IPS-18a (cell line): ENCODE measurements around the gene FAHD1.
"Not testable (repeated sequence)": the region's sequence is repeated elsewhere in the genome, so short reads cannot be mapped to it uniquely, and the experiment has no call there.

Experiments
- H3K27ac ChIP-seq: one replicate; pipeline ENCODE4 v1.5.1; 2013; ENCODE audit warnings: low read length
- H3K27me3 ChIP-seq: one replicate; pipeline ENCODE4 v1.6.1; 2013; ENCODE audit warnings: mild to moderate bottlenecking, low read length; ENCODE audit not compliant: control insufficient read depth, insufficient read depth
- H3K36me3 ChIP-seq: one replicate; pipeline ENCODE4 v1.6.1; 2013; ENCODE audit warnings: low read depth, low read length; ENCODE audit not compliant: control insufficient read depth
- H3K4me1 ChIP-seq: one replicate; pipeline ENCODE4 v1.6.1; 2013; ENCODE audit warnings: low read depth, low read length; ENCODE audit not compliant: control insufficient read depth
- H3K4me3 ChIP-seq: one replicate; pipeline ENCODE4 v1.5.1; 2013; ENCODE audit warnings: low read length
- H3K9ac ChIP-seq: one replicate; pipeline ENCODE4 v1.6.1; 2013; ENCODE audit warnings: mild to moderate bottlenecking, low read length, moderate library complexity
- H3K9me3 ChIP-seq: one replicate; pipeline ENCODE4 v1.6.1; 2013; ENCODE audit warnings: low read depth, low read length; ENCODE audit not compliant: control insufficient read depth

FAHD1 gene

DNA sequence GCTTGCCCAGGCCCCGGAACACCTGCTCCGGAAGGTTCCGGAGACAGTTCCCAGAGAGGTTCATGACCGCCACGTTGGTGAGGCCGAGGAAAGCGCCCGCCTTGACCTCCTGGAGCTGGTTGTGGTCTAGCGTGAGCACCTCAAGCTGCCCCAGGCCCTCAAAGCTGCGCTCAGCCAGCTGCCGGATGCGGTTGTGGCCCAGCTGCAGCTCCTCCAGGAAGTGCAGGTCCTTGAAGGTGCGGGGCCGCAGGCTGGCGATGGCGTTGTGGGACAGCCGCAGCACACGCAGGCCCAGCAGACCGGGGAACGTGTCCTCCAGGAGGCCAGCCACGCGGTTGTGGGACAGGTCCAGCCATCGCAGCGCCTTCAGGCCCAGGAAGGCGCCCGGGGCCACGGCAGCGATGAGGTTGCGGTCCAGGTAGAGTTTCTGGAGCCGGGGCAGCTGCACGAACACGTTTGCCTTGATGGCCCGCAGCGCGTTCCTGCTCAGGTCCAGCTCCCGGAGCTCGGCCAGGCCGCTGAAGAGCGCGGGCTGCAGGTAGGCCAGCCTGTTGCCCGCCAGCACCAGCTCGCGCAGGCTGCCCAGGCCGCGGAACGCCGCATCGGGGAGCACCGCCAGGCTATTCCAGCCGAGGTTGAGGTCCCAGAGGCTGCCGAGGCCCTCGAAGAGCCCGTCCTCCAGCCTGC, 35.6 kb upstream of the FAHD1 start:
- Histone ChIP-seq H3K4me3 (no peak overlapping the region), H3K9ac (no peak overlapping the region), H3K36me3 (peaks cover 9% of the 10 kb centered on the region), H3K9me3 (no peaks in the 10 kb centered on the region), H3K27ac (no peak overlapping the region), H3K4me1 (no peaks in the 10 kb centered on the region), H3K27me3 (no peaks in the 10 kb centered on the region)

- Histone ChIP-seq H3K9ac (no peak overlapping the region), H3K9me3 (no peaks in the 10 kb centered on the region), H3K4me3 (no peak overlapping the region), H3K36me3 (peaks cover 9% of the 10 kb centered on the region), H3K27ac (no peak overlapping the region), H3K4me1 (no peaks in the 10 kb centered on the region), H3K27me3 (no peaks in the 10 kb centered on the region)
Observed at GRCh38 chr16:1791943-1792812, 34.8 kb upstream of the FAHD1 start.

GRCh38 chr16:1792836-1793577, 34.0 kb upstream of the FAHD1 start:
- peaks cover 9% of the 10 kb centered on the region for H3K36me3 ChIP-seq

DNA sequence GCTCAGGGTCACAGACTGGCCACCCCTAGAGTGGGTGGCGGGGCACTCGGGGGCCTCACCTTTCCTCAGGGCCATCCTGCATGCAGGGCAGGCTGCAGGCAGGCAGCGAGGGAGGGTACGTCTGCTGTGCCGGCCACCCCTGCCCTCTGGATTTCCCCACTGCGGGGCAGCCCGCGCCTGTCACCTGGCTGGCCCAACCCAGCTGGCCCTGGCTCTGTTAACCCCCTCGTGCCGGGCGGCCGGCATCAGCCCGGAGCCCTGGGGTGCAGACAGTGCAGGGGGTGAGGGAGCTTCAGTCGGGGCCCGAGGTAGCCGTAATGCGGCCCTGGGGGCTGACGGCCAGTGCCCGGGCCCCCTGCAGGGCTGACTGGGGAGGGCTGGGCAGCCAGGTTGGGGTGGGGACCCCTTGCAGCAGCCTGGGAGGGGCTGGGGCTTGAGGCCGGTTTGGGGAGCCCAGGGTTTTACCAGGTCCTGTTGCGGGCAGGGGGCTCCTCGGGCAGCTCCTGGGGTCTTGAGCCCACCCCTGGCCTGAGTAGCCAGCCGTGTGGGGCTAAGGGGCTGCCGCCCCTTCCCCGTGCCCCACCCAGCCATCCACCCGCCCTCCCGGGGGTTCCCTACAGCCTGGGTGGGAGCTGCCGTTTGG, 33.3 kb upstream of the FAHD1 start, which contains the start of gene IGFALS:
TSS of gene IGFALS (minus strand) at position 128 of the 643 bp plus-strand sequence. CDS start at position 75, 53 bp downstream.
- Histone ChIP-seq H3K9me3 (peaks cover 8% of the 10 kb centered on the region), H3K27me3 (no peaks in the 10 kb centered on the region), H3K27ac (no peak within 1 kb of the TSS), H3K36me3 (peaks cover 6% of the 10 kb centered on the region), H3K4me1 (no peaks in the 10 kb centered on the region), H3K4me3 (no peak within 1 kb of the TSS), H3K9ac (no peak within 1 kb of the TSS)

More at GRCh38 chr16:1792836-1793577, 34.0 kb upstream of the FAHD1 start:
- H3K4me3 ChIP-seq, result no peak overlapping the region
- peaks cover 4% of the 10 kb centered on the region for H3K9me3 ChIP-seq
- H3K27me3 ChIP-seq, result no peaks in the 10 kb centered on the region
- H3K4me1 ChIP-seq, result no peaks in the 10 kb centered on the region
- no peak overlapping the region for H3K27ac ChIP-seq
- no peak overlapping the region for H3K9ac ChIP-seq

- Histone ChIP-seq H3K9me3 (peaks cover 11% of the 10 kb centered on the region), H3K27ac (no peak overlapping the region), H3K27me3 (no peaks in the 10 kb centered on the region), H3K4me1 (no peaks in the 10 kb centered on the region), H3K9ac (no peak overlapping the region), H3K36me3 (no peaks in the 10 kb centered on the region), H3K4me3 (no peak overlapping the region)
Observed at GRCh38 chr16:1794221-1794871, 32.7 kb upstream of the FAHD1 start.

DNA sequence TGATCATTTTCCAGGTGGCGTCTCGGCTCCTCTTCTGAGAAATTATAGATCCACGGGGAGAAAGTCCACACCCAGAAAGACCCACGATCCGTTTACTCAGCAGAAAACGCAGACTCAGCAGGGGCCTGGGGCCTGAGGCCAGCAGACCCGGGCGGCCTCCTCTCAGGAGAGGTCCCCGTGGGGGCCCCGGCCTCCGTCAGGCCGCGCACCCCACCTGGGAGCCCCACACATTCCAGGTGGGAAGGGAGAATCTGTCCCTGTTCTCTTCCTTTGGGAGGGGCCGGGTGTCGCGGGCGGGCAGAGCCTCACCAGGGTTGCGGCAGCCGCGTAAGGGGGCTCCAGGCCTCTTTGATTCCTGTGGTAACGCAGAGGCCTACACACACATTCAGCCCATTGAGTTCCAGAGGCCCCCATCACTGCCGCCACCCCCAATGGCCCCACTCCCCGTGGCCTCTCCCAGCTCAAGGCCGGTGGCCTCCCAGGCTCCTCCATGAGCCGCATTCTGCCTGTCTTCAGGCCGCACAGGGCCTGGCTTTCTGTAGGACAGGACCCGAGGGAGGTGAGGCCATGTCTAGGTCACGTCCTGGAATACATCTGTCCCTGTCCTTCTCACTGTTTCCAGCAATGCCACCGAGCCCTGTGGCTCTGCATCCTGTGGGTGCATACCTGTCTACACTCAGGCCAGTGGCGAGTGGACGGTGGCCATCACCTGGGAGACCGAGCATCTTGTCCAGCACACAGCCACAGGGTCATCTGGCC, 31.9 kb upstream of the FAHD1 start:
- Histone ChIP-seq H3K4me1 (no peaks in the 10 kb centered on the region), H3K9me3 (peaks cover 11% of the 10 kb centered on the region), H3K9ac (no peak overlapping the region), H3K36me3 (no peaks in the 10 kb centered on the region), H3K27ac (no peak overlapping the region), H3K4me3 (no peak overlapping the region), H3K27me3 (no peaks in the 10 kb centered on the region)

- not testable (repeated sequence) for H3K36me3 ChIP-seq, H3K27me3 ChIP-seq, H3K9ac ChIP-seq, H3K27ac ChIP-seq, H3K4me1 ChIP-seq, H3K4me3 ChIP-seq
- peaks cover 14% of the 10 kb centered on the region for H3K9me3 ChIP-seq
Observed at GRCh38 chr16:1799263-1799662, 27.7 kb upstream of the FAHD1 start.

DNA sequence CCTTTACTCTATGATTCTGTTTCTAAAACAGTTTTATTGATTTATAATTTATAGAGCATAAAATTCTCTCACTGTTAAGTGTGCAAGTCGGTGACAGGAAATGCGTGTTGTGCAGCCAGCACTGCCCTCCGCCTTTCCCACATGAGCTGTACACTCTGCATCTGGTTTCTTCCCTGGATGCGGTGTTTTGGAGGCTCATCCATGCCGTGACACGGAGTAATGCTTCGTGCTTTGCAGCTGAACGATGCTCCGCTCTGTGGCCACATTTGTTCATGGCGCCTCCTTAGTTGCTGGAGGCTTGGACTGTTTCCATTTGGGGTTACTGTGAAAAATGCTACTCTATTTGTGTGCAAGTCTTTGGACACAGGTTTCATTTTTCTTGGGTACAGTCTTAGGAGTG, 26.3 kb upstream of the FAHD1 start:
- H3K27me3 ChIP-seq, result no peaks in the 10 kb centered on the region
- no peak overlapping the region for H3K4me3 ChIP-seq
- no peak overlapping the region for H3K27ac ChIP-seq
- H3K9ac ChIP-seq, result no peak overlapping the region
- no peaks in the 10 kb centered on the region for H3K36me3 ChIP-seq
- H3K4me1 ChIP-seq, result no peaks in the 10 kb centered on the region
- H3K9me3 ChIP-seq, result peaks cover 14% of the 10 kb centered on the region

DNA sequence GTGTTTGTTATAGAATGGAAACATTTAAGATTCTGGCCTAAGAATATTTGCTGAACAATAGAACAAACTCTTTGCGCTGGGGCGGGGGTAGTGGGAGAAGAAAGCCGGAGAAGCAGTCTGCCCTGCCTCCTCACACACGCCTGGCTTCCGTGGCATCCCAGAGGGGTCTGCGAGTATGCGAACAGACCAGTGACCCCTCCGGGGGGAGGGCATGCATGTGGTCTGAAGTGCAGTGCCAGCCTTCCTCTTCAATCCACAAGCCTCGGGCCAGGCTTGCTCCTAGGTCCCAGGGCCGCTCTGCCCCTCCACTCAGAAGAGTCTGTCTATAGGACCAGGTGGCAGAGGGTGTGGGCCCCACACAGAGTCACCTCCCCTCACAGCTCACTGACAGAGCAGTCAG, 19.4 kb upstream of the FAHD1 start:
- no peaks in the 10 kb centered on the region for H3K4me1 ChIP-seq

DNA sequence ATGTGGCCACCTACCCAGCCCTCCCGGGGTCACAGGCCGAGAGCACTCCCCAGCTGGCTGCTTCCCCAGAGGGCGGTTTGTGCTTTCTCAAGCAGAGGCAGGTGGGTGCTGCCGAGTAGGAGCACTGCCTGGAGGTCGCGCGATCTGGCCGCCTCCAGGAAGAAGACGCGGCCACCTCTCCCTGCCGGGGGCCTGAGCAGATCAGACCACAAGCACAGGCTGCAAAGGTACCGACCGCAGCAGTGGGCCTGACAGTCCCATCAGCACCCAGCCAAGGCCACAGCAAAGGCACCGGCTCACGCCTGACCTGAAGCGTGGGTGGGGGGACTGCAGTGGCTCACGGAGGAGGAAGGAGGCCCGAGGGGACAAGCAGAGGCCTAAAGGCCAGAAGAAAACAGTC, 18.3 kb upstream of the FAHD1 start:
- H3K9ac ChIP-seq, result no peak overlapping the region
- H3K27me3 ChIP-seq, result no peaks in the 10 kb centered on the region
- H3K9me3 ChIP-seq, result no peaks in the 10 kb centered on the region
- no peak overlapping the region for H3K27ac ChIP-seq
- H3K4me1 ChIP-seq, result no peaks in the 10 kb centered on the region
- no peaks in the 10 kb centered on the region for H3K36me3 ChIP-seq
- no peak overlapping the region for H3K4me3 ChIP-seq

More for the DNA sequence above, 19.4 kb upstream of the FAHD1 start:
- H3K27ac ChIP-seq, result no peak overlapping the region
- no peak overlapping the region for H3K9ac ChIP-seq
- no peaks in the 10 kb centered on the region for H3K27me3 ChIP-seq
- H3K36me3 ChIP-seq, result no peaks in the 10 kb centered on the region
- H3K9me3 ChIP-seq, result no peaks in the 10 kb centered on the region
- no peak overlapping the region for H3K4me3 ChIP-seq
